Ramos (cell line): Measurements from ENCODE around the gene KDM5B.
"Not testable (repeated sequence)": the region's sequence is repeated elsewhere in the genome, so short reads cannot be mapped to it uniquely, and the experiment has no call there.

ENCODE experiments used
- in situ Hi-C: fragments of 300-500 bp; cut with MboI; formaldehyde crosslinking; loops from one replicate; pipeline ENCODE4 v1.14.3; 2022; ENCODE audit warnings: low sequenced_read_pairs; ENCODE audit not compliant: unreplicated experiment

KDM5B gene

DNA sequence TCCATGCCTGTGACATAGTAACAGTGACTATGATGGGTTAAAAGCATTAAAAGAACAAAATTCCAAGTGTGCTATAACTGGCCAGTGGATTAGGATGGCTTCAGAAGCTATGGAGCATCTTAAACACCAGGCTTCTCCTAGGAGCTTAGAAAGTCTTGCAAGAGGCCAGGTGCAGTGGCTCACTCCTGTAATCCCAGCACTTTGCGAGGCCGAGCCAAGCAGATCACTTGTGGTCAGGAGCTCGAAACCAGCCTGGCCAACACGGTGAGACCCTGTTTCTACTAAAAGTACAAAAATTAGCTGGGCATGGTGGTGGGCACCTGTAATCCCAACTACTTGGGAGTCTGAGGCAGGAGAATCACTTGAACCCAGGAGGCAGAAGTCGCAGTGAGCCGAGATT lies 85.2 kb downstream of the KDM5B start:
- in situ Hi-C loops: not testable (repeated sequence)

DNA sequence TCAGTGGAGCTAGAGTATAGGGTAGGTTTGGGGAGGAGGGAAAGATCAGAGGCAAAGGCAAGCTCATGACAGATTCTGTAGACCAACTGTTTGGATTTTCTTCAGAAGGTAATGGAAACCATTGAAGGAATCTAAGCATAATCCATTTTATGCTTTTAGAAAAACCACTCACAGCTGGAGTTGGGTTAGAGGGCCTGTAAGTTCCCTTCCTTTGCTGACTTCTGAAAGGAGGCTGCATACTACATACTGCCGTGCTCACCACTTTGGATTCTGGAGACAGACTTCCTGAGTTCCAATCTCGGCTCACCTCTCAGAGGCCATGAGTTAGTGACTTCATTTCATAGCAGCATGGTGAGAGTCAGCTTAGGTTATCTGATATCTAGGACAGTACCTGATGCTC lies 91.6 kb downstream of the KDM5B start:
- in situ Hi-C loops: no loop called here

DNA sequence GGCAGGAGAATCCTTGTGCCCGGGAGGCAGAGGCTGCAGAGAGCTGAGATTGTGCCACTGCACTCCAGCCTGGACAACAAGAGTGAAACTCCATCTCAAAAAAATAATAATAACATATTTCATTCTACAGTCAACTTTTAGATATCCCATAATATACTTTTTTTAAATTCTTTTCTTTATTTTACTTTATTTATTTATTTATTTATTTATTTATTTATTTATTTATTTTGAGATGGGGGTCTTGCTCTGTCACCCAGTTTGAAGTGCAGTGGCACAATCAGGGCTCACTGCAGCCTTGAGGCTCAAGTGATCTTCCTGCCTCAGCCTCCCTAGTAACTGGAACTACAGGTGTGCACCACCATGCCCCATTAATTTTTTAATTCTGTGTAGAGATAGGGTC lies 94.0 kb downstream of the KDM5B start:
- in situ Hi-C loops: not testable (repeated sequence)

DNA sequence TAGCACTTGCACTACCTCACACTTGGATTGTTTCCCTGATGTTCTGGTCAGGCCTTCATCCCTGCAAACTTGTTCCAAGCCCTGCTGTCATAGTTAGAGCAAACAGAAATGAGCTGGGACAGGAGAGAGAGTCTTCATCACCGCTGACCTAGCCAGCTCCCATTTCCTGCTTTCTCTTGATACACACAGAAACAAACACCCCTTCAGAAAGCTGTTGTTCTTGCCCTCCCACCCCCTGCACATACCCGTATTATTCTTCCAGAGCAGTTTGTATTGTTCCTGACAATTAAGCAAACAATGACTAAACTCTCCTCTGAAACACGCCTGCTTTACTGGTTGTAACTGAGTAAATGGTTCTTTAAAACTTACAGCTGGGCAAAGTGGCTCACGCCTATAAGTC lies 95.1 kb downstream of the KDM5B start:
- in situ Hi-C loops: no loop called here

DNA sequence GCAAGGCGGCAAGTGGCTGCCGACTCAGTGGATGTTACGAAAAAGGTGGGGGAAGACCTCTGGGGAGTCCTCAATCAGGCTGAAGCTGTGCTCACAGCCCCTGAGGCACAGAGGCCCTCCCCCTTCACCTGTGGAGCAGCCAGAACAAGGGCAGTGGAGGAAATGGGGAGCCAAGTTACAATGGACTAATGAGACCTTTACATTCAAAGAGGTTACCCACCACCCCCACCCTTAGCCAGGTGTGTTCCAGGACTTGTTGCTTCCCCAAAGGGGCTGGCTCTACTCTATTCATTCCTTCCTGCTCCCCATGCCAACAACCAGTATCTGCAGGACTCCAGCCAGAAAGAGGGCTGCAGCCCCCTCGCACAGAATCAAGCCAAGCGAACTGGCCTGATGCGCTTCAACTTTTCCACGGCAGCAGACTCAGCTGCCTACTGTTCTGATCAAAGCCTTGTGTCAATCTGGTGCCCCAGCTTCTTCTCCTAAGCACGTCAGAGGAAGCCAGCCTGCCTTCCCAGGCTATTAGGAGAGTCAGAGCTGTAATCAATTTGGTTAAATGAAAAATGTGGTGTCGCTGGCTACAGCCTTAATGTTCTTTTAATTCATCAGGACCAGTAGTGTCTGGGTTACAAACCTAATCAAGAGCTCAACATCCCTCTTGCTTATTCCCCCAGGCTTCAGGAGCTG lies 96.1 kb downstream of the KDM5B start:
- in situ Hi-C loops: no loop called here

DNA sequence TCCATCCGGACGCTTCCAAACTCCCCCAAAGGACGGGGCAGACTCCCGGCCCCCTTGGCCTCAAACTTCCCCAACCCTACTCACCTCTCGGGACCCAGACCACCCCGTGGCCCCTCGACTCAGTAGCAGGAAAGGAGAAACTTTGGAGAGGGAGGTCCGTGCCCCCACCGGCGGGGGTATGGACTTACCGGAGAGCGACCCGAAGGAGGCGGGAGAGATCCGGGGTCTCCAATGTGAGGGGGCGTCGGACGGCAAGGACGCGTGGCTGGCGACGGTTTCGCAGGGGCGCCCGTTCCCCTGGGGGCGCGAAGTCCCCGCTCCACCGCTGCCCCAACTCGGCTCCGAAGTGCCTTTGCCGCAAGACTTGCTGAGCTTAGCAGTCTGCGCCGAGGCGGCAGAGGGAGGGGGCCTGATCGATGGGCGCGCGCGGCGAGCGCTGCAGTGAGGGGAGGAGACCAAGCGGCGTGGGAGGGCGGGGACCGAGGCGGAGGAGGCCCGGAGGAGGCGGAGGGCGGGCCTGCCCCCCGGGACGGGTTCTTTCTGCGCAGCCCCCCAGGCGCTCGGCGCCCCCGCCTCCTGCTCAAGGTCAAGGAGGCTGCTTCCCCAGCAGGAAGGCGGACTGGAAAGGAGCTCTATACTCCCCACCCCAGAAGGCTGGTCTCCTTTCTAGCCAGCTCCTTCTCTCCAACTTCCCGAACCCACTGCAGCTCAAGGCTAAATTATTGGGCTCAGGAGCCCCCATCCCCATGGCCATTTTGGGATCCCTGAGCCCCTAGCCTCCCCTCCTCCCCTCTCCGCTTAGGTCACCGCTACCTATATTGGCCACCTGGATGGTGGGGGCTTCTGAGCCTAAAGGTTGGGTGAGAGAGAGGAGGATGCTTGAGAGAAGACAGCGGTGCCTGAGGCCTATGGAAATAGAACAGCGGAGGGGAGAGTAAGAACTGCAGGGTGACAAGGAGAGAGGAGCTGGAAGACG lies 97.9 kb downstream of the KDM5B start, which contains the start of gene SYT2:
Gene SYT2 (minus strand): TSS at position 385 of the 976 bp plus-strand sequence. CDS start 104,682 bp downstream, outside the sequence.
- in situ Hi-C loops: no loop called here

DNA sequence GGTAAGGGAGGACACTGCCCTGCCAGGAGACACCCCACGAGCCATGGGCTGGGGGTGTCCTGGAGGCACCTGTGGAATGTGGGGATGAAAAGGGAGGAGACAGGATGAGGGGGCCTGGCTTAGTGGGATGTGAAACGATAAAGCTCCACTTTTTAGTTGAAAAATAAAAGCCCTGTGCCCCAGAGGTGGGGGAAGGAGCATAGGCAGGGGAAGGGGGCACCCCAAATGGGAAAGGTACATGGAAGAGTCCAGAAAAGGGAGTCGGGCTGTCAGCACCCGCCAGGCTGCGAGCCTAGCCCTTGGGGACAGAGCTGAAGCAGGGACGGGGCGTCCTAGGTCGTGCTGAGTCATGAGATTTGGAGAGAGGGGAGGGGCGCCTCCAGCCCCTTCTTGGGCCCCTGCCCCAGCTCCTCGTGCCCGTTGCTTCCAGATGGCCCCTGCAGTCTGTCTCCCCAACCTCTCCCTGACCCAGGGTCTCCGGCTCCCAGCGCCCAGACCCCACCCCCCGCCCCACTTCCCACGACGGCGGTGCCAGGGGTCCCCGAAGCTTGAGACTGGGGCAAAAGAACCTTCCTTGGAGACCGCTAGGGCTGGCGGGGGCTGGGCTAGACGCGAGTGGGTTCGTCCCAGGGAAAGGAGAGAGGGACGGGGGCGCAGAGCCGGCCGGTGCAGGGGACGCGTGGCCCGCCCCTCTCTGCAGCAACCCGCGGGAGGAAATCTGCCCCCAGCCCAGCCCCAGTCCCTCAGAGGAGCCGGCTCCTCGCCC lies 98.8 kb downstream of the KDM5B start:
- in situ Hi-C loops: no loop called here

DNA sequence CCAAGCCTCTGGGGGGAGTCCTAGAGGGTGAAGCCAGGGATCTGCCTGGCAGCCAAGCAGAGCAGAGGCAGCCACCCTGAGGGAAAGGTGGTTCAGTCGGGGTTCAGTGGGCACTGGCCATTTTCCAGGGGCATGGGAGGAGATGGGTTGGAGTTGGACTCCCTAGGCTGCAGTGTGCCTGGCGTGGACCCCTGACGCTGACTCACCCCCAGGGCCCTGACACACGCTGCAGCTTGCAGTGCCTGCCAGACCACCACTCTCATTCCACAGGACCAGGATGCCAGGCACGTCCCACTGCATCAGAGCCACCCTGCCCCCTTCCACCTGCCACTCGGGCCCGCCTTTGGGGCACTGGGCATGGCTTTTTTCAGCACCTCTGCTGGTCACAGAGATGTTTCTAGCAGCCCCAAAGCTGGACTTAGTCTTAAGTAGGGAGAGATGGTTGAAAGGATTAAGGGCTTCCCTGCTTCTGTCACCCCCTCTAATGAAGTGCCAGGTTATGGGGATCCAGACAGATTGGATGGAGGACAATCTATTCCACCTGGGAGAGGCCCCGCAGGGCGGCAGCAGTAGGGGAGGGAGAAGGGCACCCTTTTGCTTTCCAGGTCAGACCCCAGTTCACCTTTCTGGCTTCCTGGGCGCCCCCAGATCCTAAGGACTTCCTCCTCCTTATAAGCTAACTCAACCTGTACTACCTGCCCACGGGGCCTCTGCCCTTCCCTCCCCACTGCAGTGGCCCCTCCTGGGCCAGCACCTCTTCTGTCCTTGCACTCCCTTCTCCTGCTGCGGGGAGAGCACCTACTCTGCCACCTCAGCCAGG lies 99.6 kb downstream of the KDM5B start:
- in situ Hi-C loops: no loop called here

DNA sequence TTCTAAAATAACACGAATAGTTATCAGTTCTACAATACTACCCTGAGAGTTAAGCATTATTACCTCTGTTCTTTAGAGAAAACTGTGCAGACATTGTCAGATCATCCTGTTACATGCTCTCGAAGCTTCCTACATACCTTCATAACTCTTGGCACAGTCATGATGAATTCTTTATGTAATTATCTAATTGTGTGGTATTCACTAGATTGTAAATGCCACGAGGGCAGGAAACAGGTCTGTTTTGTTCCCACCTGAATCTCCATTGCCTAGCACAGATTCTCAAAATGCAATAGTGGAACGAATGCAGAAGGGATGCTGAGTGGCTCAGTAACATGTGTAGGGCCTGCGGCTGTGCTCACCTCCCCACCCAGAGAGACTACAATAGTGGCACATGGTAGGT lies 101.4 kb downstream of the KDM5B start:
- in situ Hi-C loops: no loop called here

DNA sequence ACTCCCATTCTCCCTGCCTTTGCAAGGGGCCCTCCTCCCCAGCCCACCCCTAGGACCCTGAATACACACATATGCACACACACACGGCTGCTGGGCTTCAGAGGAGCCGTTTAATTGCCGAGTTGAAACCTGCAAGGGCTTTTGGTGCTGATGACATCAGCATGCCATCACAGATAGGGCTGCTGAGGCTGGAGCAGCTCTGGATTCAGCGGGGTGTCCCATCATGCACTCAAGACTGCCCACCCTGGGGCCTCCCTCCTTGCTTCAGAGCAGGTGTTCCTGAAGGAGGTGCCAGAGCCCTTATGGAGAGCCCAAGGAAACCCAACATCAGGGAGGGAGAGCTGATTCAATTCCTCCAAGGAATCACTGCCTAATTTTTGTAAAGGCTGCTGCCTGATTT lies 103.6 kb downstream of the KDM5B start:
- in situ Hi-C loops: no loop called here

DNA sequence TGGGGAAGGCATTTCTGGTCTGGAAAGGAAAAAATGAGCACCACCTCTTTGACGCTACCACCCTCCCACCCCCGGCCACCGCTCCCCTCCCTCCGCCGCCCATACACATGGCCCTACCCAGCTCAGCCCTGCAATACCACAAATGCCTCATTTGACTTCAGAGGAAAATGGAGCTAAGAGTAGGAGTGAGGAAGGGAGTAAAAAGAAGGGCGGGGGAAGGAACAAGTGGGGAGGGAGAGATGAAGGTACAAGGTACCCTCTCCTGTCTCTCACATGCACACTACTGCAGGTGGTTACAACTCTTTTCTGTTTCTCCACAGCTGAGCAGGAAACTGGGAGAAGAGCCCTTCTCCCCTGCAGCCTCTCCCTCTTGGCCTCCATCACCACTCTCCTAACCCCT lies 105.0 kb downstream of the KDM5B start:
- in situ Hi-C loops: no loop called here

DNA sequence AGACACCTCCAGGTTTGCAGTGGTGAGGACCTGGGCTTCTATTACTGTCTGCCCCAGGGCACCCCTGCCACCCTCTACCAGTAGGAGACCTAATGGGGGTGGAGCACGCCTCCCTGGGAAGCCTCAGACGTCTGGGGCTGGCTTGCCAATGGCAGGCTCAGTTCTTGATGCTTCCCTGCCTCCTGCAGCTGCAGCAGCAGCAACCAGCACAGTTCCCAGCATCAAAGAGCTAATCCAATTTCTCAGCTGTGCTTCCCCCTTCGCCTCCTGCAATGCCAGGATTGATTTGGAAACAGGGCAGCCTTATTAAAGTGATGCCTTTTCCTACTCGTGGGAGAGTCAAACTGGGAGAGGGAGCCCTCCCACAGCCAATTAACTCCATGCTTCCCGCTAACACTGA lies 106.1 kb downstream of the KDM5B start:
- in situ Hi-C loops: no loop called here

DNA sequence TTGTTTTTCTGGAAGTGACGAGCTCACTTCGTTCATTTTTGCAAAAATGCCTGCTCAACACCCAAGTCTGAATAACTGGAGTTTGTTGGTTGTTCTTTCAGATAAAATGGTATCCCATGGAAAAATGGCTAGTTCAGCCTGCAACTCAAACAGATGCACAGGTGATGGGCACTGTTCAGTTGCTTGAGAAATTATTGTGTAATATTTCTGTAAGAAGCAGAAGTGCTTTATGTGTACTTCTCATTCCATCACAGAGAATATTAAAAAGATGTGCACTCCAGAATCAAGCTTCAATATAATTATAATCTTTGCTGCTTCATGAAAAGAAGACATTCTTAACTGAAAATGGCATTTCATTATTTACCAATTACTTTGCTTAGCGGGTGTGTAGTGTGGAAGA lies 107.0 kb downstream of the KDM5B start:
- in situ Hi-C loops: no loop called here

DNA sequence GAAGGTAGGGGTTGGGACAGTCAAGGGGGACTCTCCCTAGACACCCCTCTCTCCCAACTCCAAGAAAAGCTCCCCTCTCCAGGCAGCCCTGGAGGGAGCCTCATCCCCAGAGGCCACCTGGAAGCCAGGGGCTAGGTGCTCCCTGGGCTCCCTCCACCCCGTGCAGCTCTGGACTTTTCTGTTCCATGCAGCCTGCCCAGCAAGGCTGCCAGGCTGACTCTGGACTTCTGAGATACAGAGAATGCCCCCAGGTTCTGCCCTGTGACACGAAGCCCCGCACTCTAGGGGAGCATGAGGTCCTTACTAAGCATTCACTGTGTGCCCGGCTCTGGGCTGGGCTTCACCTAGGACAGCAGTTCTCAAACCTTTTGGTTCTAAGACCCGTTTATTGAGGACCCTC lies 108.2 kb downstream of the KDM5B start:
- in situ Hi-C loops: no loop called here

DNA sequence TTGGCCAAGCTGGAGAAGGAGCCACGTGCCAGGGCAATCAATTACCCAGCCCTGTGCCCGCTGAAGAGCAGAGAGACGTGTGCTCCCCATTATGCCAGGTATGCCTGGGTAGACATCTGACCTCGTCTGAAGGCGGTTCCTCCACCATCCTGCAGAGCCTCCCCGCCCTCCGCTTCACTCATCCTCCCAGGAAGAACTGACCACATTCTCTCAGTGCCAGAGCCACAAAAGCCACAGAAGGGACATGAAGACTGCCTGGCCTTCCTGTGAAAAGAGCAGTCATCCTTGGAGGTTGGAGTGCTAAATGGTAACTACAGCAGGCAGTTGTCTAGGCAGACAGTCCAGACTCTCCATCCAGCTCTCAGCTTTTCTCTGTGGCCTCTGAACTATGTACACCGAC lies 109.9 kb downstream of the KDM5B start:
- in situ Hi-C loops: no loop called here

DNA sequence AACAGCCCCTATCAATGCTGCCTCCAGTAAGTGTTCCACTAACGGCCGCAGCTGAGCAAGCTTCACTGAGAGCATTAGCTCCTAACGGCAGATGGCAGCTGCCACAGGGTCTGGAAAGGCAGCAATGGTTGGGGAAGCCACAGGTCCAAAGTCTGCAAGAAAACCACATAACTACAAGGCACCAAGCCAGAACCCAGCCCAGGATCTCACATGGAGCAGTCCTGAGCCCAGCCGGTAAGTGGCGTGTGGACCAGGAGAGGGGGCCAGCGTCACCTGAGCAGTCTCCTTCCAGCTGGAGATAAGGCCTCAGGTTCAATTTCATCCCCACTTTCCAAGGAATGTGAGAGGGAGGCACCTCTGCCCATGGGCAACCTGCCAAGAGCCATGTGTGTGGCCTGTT lies 111.2 kb downstream of the KDM5B start:
- in situ Hi-C loops: no loop called here

DNA sequence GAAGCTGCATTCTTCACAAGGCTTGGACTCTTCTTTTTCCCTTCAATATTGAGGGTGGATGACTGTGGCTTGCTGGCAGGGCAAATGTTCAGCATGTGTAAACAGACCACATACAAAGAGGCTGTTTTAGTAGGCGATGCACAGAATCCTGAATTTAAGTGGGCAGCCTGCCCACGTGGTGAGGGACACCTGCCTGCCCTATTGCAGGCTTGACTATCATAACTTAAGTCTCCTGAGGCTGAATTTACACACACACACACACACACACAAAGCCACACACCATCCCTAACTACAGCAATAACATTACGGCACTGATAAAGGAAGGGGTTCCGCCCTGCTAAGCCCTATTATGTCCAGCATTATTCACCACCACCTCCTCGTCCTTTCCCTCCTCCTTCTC lies 113.9 kb downstream of the KDM5B start:
- in situ Hi-C loops: no loop called here

DNA sequence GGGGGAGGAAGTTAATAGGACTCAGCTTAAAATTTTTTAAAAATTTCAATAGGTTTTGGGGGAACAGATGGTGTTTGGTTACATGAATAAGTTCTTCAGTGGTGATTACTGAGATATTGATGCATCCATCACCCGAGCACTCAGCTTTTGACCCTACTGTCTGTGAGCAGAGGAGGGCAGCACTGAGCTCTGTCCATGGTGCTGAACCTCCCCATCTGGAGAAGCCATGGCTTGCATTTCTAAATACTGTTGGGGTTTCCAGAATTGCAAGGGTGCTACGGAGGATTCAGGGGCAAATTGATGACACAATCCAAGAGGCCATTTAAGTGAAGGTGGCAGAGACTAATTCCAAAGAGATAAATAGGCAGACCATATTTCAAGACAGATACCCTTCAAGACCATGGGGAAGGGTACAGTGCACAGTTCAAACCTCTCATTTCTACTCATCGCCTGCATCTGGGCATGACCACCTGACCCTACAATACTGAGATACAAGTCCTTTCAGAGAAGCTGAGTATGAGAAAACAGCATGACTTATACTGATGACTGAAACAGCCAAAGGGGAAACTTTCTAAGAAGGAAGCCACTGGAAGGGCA lies 115.2 kb downstream of the KDM5B start:
- in situ Hi-C loops: no loop called here

DNA sequence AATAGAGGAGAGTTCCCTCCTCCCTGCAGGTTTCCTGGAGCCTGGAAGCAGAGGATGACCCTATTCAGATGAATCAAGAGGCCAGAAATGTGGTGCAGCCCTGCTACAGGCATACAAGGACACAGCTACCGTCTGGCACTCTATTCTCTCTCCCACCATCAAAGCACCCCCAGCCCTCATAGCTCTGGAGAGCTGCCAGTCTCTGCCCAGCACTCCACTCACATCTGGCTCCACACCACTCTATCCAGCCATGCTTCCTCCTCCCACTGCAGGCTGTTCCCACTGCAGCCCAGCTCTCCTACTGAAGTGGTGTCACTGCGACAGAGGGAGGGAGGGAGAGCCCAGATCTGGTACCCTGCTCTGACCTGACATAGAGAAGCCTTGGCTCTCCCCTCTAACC lies 116.4 kb downstream of the KDM5B start:
- in situ Hi-C loops: no loop called here
